B cell (primary cell): ENCODE measurements around the gene BUD31. TPM values are rescaled to one million over a fixed set of nuclear protein-coding genes. Genes with fewer than 3 reads are reported as not detected.

ENCODE experiments used
- ATAC-seq: fragments of 200-7000 bp; cut with Tn5 transposase; one replicate; pipeline ENCODE4 v1.10.0; 2021; ENCODE audit warnings: low read depth, mild to moderate bottlenecking, moderate number of reproducible peaks, moderate library complexity
- CTCF ChIA-PET: fragments of 350-600 bp; sonication (Branson Sonifier 250); formaldehyde crosslinking; loops from one replicate; lab custom pipeline; 2021; ENCODE audit warnings: antibody characterized with exemption, inconsistent platforms; lab: Charles Lee
- POLR2A ChIA-PET: fragments of 350-600 bp; sonication (Branson Sonifier 250); formaldehyde crosslinking; loops from one replicate; lab custom pipeline; 2021; ENCODE audit warnings: antibody characterized with exemption; lab: Charles Lee
- DNase-seq: peaks from one replicate; pipeline ENCODE4 v3.0.0; 2013
- H2AFZ ChIP-seq: 2 replicates; pipeline ENCODE4 v1.6.1; 2012; ENCODE audit warnings: mild to moderate bottlenecking, low read depth, low read length; ENCODE audit not compliant: insufficient read depth, poor library complexity, severe bottlenecking
- H3K27ac ChIP-seq, 2 donors: 1 replicate in 1 of 2; 2 replicates in 1 of 2; pipeline ENCODE4 v1.5.1; 2012 to 2013; ENCODE audit warnings: low read length in 2 of 2, mild to moderate bottlenecking in 2 of 2, moderate library complexity in 1 of 2
- H3K27me3 ChIP-seq, 4 experiments: fragments of 200-600 bp in 1 of 4; sonication (generic) in 1 of 4; replicated peaks in 1 of 4; 1 replicate in 2 of 4; 2 replicates in 2 of 4; pipeline versions ENCODE4 v1.6.1 to v1.7.0; 2013 to 2016; ENCODE audit warnings: low read length in 3 of 4, mild to moderate bottlenecking in 2 of 4, mixed read lengths in 1 of 4, moderate library complexity in 1 of 4; ENCODE audit not compliant: insufficient read depth in 4 of 4, control insufficient read depth in 3 of 4; ENCODE audit errors: control extremely low read depth in 1 of 4
- H3K36me3 ChIP-seq, 2 experiments: replicated peaks in 1 of 2; 1 replicate in 1 of 2; 2 replicates in 1 of 2; pipeline versions ENCODE4 v1.6.1 to v1.7.1; 2013; ENCODE audit warnings: low read length in 1 of 2; ENCODE audit not compliant: insufficient read depth in 2 of 2, control insufficient read depth in 1 of 2; ENCODE audit errors: control extremely low read depth in 1 of 2, extremely low read depth in 1 of 2
- H3K4me1 ChIP-seq, 2 donors: fragments of 200-600 bp in 1 of 2; sonication (generic) in 1 of 2; 1 replicate in 1 of 2; 2 replicates in 1 of 2; pipeline versions ENCODE4 v1.5.1 to v1.6.1; 2013 to 2017; ENCODE audit warnings: low read length in 2 of 2; ENCODE audit not compliant: control insufficient read depth in 2 of 2, insufficient read depth in 2 of 2
- H3K4me2 ChIP-seq: replicated peaks from 2 replicates; pipeline ENCODE3; 2012; ENCODE audit warnings: mild to moderate bottlenecking, low read depth, low read length; ENCODE audit not compliant: poor library complexity, severe bottlenecking
- H3K4me3 ChIP-seq, 5 experiments: fragments of 200-600 bp in 1 of 5; sonication (generic) in 1 of 5; 1 replicate in 3 of 5; 2 replicates in 2 of 5; pipeline versions ENCODE4 v1.5.1 to v1.7.0; 2011 to 2016; ENCODE audit warnings: low read length in 4 of 5, mild to moderate bottlenecking in 4 of 5, low read depth in 2 of 5, control low read depth in 1 of 5, moderate library complexity in 1 of 5; ENCODE audit not compliant: insufficient read depth in 1 of 5; ENCODE audit errors: control extremely low read depth in 1 of 5, extremely low read depth in 1 of 5
- H3K79me2 ChIP-seq: fragments of 200-600 bp; sonication (generic); one replicate; pipeline ENCODE4 v1.6.0; 2016; ENCODE audit warnings: low read length; ENCODE audit not compliant: control insufficient read depth, insufficient read depth
- H3K9ac ChIP-seq: fragments of 200-600 bp; sonication (generic); 2 replicates; pipeline ENCODE4 v1.6.1; 2017; ENCODE audit warnings: mild to moderate bottlenecking, low read length, moderate library complexity
- H3K9me3 ChIP-seq, 3 donors: one replicate each; pipeline versions ENCODE4 v1.6.1 to v1.7.1; 2013; ENCODE audit warnings: low read length in 2 of 3; ENCODE audit not compliant: control insufficient read depth in 2 of 3, insufficient read depth in 1 of 3; ENCODE audit errors: control extremely low read depth in 1 of 3
- H4K20me1 ChIP-seq: 2 replicates; pipeline ENCODE4 v1.6.0; 2012; ENCODE audit warnings: mild to moderate bottlenecking, low read length; ENCODE audit not compliant: insufficient read depth, control insufficient read depth, poor library complexity, severe bottlenecking
- H3K27ac Mint-ChIP-seq: one replicate; pipeline ENCODE4 v1.8.0; 2021; ENCODE audit warnings: mixed read lengths
- H3K27me3 Mint-ChIP-seq: one replicate; pipeline ENCODE4 v1.8.0; 2021; ENCODE audit warnings: mixed read lengths
- H3K4me1 Mint-ChIP-seq: one replicate; pipeline ENCODE4 v1.8.0; 2021; ENCODE audit warnings: mixed read lengths
- H3K4me3 Mint-ChIP-seq: one replicate; pipeline ENCODE4 v1.8.0; 2021; ENCODE audit warnings: mixed read lengths
- H3K9me3 Mint-ChIP-seq: one replicate; pipeline ENCODE4 v1.8.0; 2022; ENCODE audit warnings: mixed read lengths; ENCODE audit not compliant: insufficient read depth
- EZH2 ChIP-seq: IDR thresholded peaks from 2 replicates; pipeline ENCODE4 v1.6.1; 2012; ENCODE audit warnings: borderline replicate concordance, low read depth, mild to moderate bottlenecking, moderate library complexity, low read length; ENCODE audit not compliant: insufficient read depth, poor library complexity, severe bottlenecking
- WGBS: methylation state at CpG from one replicate; pipeline ENCODE4 v1.1.5; 2013; ENCODE audit warnings: missing lambda C conversion rate; ENCODE audit not compliant: insufficient coverage; 5-methylcytosine and 5-hydroxymethylcytosine counted together
- intact Hi-C: fragments of 100-400 bp; cut with micrococcal nuclease; formaldehyde crosslinking; loops from one replicate; pipeline ENCODE4 v1.10.0; 2022
- polyA plus RNA-seq: library from polyadenylated mRNA; depleted of rRNA; stranded (reverse); fragments of >200 nt; gene quantifications from 2 replicates; pipeline ENCODE4 v1.2.3, GENCODE V29; 2012
- total RNA-seq, 2 donors: library from RNA; stranded (reverse); fragments of 120-200 nt in 1 of 2; gene quantifications; 1 replicate in 1 of 2; 2 replicates in 1 of 2; pipeline versions ENCODE4 v1.2.3 to v1.2.4, GENCODE V29; 2013 to 2022
- TF ChIP-seq, protein P1 (sequence below): fragments of 200-600 bp; IDR thresholded peaks from one replicate; pipeline ENCODE4 v1.8.0; 2022; ENCODE audit warnings: antibody characterized with exemption, mild to moderate bottlenecking

Gene BUD31
- total and polyA plus RNA-seq, 2 donors (not counting 1 experiment from before 2014, with no cell fraction given) = 57.8 to 69.4 TPM

DNA sequence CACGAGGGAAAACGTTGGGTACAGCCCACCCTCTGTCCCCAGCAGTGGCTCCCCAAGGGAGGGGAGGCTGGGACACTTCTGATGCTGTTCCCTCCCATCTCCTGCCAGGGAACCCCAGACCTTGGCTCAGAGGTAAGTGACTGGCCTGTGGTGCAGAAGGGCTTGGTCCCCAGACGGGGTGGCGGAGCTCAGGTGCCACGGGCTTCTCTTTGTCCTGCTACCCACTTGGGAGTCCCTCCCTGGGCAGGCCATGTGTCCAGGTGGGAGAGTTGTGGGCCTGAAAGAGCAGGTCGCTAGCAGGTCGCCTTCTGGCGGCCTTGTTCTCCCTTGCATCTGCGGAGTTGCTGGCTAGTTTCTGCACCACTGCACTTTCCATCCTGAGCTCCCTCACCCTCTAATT is 47.1 kb downstream of the BUD31 start:
- H3K4me3 Mint-ChIP-seq = no peak overlapping the region
- 84% methylated on average over 5 of the region's 9 CpGs for WGBS
- H3K9ac ChIP-seq = no peak overlapping the region

DNA sequence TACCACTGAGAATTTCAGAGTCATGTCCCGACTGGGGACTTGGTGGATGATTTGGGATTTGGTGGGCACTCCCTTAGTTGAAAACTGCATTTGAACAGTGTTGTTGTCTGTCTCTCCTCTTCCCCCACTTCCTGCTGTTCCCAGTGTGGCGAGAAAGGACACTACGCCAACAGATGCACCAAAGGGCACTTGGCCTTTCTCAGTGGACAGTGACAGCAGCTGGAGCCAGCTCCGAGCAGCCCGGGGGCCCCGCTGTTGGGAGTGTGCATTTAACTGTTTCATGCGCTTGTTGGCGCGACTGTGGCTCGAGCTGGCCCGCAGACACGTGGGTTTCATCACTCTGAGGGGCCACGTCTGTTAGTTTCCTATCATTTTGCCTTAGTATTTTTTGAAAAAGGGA is 47.5 kb downstream of the BUD31 start:
- Mint-ChIP-seq H3K27ac (no peak overlapping the region), H3K4me1 (peaks cover 7% of the 10 kb centered on the region), H3K4me3 (no peak overlapping the region), H3K9me3 (no peaks in the 10 kb centered on the region), H3K27me3 (no peaks in the 10 kb centered on the region)
- intact Hi-C loops = no loop called here
- POLR2A ChIA-PET = no interaction called here
- H3K9me3 ChIP-seq = no peaks in the 10 kb centered on the region
- H3K27me3 ChIP-seq = no peaks in the 10 kb centered on the region
- no peak overlapping the region for H2AFZ ChIP-seq
- no peaks in the 10 kb centered on the region for H3K4me1 ChIP-seq
- no peak for DNase-seq
- H4K20me1 ChIP-seq = peaks cover 49% of the 10 kb centered on the region
- peaks cover 0 to 58% of the 10 kb centered on the region in 2 experiments for H3K36me3 ChIP-seq
- 93% methylated on average over 12 of the region's 13 CpGs for WGBS
- H3K27ac ChIP-seq = no peak overlapping the region
- no peak overlapping the region for H3K9ac ChIP-seq
- TF ChIP-seq, protein P1, sequence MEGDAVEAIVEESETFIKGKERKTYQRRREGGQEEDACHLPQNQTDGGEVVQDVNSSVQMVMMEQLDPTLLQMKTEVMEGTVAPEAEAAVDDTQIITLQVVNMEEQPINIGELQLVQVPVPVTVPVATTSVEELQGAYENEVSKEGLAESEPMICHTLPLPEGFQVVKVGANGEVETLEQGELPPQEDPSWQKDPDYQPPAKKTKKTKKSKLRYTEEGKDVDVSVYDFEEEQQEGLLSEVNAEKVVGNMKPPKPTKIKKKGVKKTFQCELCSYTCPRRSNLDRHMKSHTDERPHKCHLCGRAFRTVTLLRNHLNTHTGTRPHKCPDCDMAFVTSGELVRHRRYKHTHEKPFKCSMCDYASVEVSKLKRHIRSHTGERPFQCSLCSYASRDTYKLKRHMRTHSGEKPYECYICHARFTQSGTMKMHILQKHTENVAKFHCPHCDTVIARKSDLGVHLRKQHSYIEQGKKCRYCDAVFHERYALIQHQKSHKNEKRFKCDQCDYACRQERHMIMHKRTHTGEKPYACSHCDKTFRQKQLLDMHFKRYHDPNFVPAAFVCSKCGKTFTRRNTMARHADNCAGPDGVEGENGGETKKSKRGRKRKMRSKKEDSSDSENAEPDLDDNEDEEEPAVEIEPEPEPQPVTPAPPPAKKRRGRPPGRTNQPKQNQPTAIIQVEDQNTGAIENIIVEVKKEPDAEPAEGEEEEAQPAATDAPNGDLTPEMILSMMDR = no peak
- TF ChIP-seq EZH2 = no peak
- H3K4me2 ChIP-seq = no peak overlapping the region
- no peak overlapping the region for H3K4me3 ChIP-seq
- no peak for ATAC-seq
- CTCF ChIA-PET = no interaction called here
- peaks cover 51% of the 10 kb centered on the region for H3K79me2 ChIP-seq

More for the DNA sequence above, 47.1 kb downstream of the BUD31 start:
- Histone ChIP-seq H3K4me3 (no peak overlapping the region), H3K27me3 (no peaks in the 10 kb centered on the region), H3K4me2 (no peak overlapping the region), H3K27ac (no peak overlapping the region), H4K20me1 (peaks cover 45% of the 10 kb centered on the region), H3K9me3 (no peaks in the 10 kb centered on the region), H3K79me2 (peaks cover 47% of the 10 kb centered on the region), H2AFZ (no peak overlapping the region), H3K4me1 (no peaks in the 10 kb centered on the region), H3K36me3 (peaks cover 0 to 61% of the 10 kb centered on the region in 2 experiments)
- DNase-seq (no peak), ATAC-seq (no peak)
- Mint-ChIP-seq H3K4me1 (peaks cover 7% of the 10 kb centered on the region), H3K27ac (no peak overlapping the region), H3K9me3 (no peaks in the 10 kb centered on the region), H3K27me3 (no peaks in the 10 kb centered on the region)
- intact Hi-C loops = no loop called here
- POLR2A ChIA-PET = no interaction called here
- no peak for TF ChIP-seq EZH2
- TF ChIP-seq, protein P1 = no peak
- CTCF ChIA-PET = interaction anchor here (0.5 kb wide), 1 partner anchor 496 kb away, joined by 3 read pairs; no protein-coding TSS in a partner anchor
